Measurements from ENCODE around the gene CBX2. TPM values are rescaled to one million over a fixed set of nuclear protein-coding genes. Genes with fewer than 3 reads are reported as not detected.

The CBX2 gene
- total RNA-seq, 4 donors from 2014 or later: 4.6 to 12.9 (median 8.7) TPM

GRCh38 chr17:79819085-79819484 is 41.1 kb downstream of the CBX2 start:
- Histone ChIP-seq H3K36me3 (no peaks in the 10 kb centered on the region), H3K4me3 (no peak overlapping the region), H3K27ac (no peak overlapping the region), H3K9me3 (no peaks in the 10 kb centered on the region), H3K27me3 (peaks cover 13 to 82% (median 16%) of the 10 kb centered on the region in 4 donors), H3K4me1 (peaks cover 14 to 20% (median 19%) of the 10 kb centered on the region in 3 donors)
- WGBS, 2 donors: 61 to 64% methylated on average over 5 of the region's 5 CpGs
- TF ChIP-seq CTCF (IDR thresholded peaks at IDR 0.05) (no peak), POLR2A (IDR thresholded peaks at IDR 0.05) (no peak)
- intact Hi-C loops (cut with DNase I): no loop called here
- DNase-seq: no peak

GRCh38 chr17:79819534-79820276 is 41.8 kb downstream of the CBX2 start:
- no peak for DNase-seq
- TF ChIP-seq POLR2A (IDR thresholded peaks at IDR 0.05) (no peak), CTCF (IDR thresholded peaks at IDR 0.05) (no peak)
- no peaks in the 10 kb centered on the region for H3K36me3 ChIP-seq
- H3K9me3 ChIP-seq: no peaks in the 10 kb centered on the region
- H3K4me1 ChIP-seq: peaks cover 8 to 13% (median 13%) of the 10 kb centered on the region in 3 donors
- intact Hi-C loops (cut with DNase I): no loop called here
- H3K27ac ChIP-seq: no peak overlapping the region
- peaks cover 8 to 77% (median 12%) of the 10 kb centered on the region in 4 donors for H3K27me3 ChIP-seq
- WGBS, 2 donors: 87 to 97% methylated on average over 7 to 13 of the region's 13 CpGs
- H3K4me3 ChIP-seq: no peak overlapping the region

- intact Hi-C loops (cut with DNase I): no loop called here
- no peaks in the 10 kb centered on the region for H3K36me3 ChIP-seq
- H3K9me3 ChIP-seq: no peaks in the 10 kb centered on the region
- no peak overlapping the region for H3K27ac ChIP-seq
- peaks cover 0 to 2% (median under 1%) of the 10 kb centered on the region in 3 donors for H3K4me1 ChIP-seq
- TF ChIP-seq POLR2A (IDR thresholded peaks at IDR 0.05) (no peak), CTCF (IDR thresholded peaks at IDR 0.05) (no peak)
- no peak for DNase-seq
- 81 to 91% methylated on average over 4 of the region's 4 CpGs for WGBS, 2 donors
- H3K27me3 ChIP-seq: peaks cover 3 to 76% (median 6%) of the 10 kb centered on the region in 4 donors
- H3K4me3 ChIP-seq: no peak overlapping the region
Measured at GRCh38 chr17:79820959-79821330, 43.0 kb downstream of the CBX2 start.

GRCh38 chr17:79821331-79822095 is 43.6 kb downstream of the CBX2 start:
- TF ChIP-seq CTCF (IDR thresholded peaks at IDR 0.05) (no peak), POLR2A (IDR thresholded peaks at IDR 0.05) (no peak)
- 82 to 83% methylated on average over 11 to 12 of the region's 12 CpGs for WGBS, 2 donors
- Histone ChIP-seq H3K4me3 (no peak overlapping the region), H3K36me3 (no peaks in the 10 kb centered on the region), H3K9me3 (no peaks in the 10 kb centered on the region), H3K27ac (no peak overlapping the region), H3K4me1 (peaks cover 0 to 7% (median 0%) of the 10 kb centered on the region in 3 donors), H3K27me3 (peaks cover 0 to 76% (median 2%) of the 10 kb centered on the region in 4 donors)
- no peak for DNase-seq
- intact Hi-C loops (cut with DNase I): no loop called here

- Histone ChIP-seq H3K4me3 (no peak overlapping the region), H3K36me3 (no peaks in the 10 kb centered on the region), H3K27ac (no peak overlapping the region), H3K27me3 (peaks cover 0 to 70% (median 0%) of the 10 kb centered on the region in 4 donors), H3K9me3 (no peaks in the 10 kb centered on the region), H3K4me1 (peaks cover 0 to 7% (median 0%) of the 10 kb centered on the region in 3 donors)
- WGBS, 2 donors: 89 to 93% methylated on average over 17 of the region's 17 CpGs
- TF ChIP-seq POLR2A (IDR thresholded peaks at IDR 0.05) (no peak), CTCF (IDR thresholded peaks at IDR 0.05) (no peak)
- intact Hi-C loops (cut with DNase I): no loop called here
- DNase-seq: no peak
Measured at GRCh38 chr17:79822583-79823124, 44.7 kb downstream of the CBX2 start.
